HPDE6-E6E7 (cell line): ENCODE measurements around the gene ROR1.
A peak's percentile ranks its signal among the peaks of the same experiment; 100 is the strongest.

Experiments
- DNase-seq: peaks from one replicate; pipeline ENCODE4 v3.0.0; 2011; ENCODE audit warnings: missing footprints; ENCODE audit errors: extremely low spot score

Gene ROR1

GRCh38 chr1:63973005-63973419, 199.2 kb downstream of the ROR1 start:
- no peak for DNase-seq

- no peak for DNase-seq
Observed at GRCh38 chr1:63974966-63975365, 201.1 kb downstream of the ROR1 start.

- DNase-seq = no peak
Observed at GRCh38 chr1:63975481-63975880, 201.7 kb downstream of the ROR1 start.

- no peak for DNase-seq
Observed at GRCh38 chr1:63976006-63976405, 202.2 kb downstream of the ROR1 start.

GRCh38 chr1:63977466-63977865, 203.6 kb downstream of the ROR1 start:
- no peak for DNase-seq

GRCh38 chr1:63980740-63981407, 207.1 kb downstream of the ROR1 start:
- no peak for DNase-seq

GRCh38 chr1:63981408-63981773, 207.6 kb downstream of the ROR1 start:
- no peak for DNase-seq

- DNase-seq = no peak
Observed at GRCh38 chr1:63982201-63982600, 208.4 kb downstream of the ROR1 start.

GRCh38 chr1:63983391-63984256, 209.8 kb downstream of the ROR1 start:
- DNase-seq = no peak

GRCh38 chr1:63984257-63984929, 210.6 kb downstream of the ROR1 start:
- DNase-seq = no peak

GRCh38 chr1:63984930-63985290, 211.1 kb downstream of the ROR1 start:
- no peak for DNase-seq

- DNase-seq = no peak
Observed at GRCh38 chr1:63987014-63987627, 213.3 kb downstream of the ROR1 start.

- no peak for DNase-seq
Observed at GRCh38 chr1:63987628-63988024, 213.8 kb downstream of the ROR1 start.

GRCh38 chr1:63988941-63989340, 215.1 kb downstream of the ROR1 start:
- DNase-seq = no peak

GRCh38 chr1:63991685-63992084, 217.9 kb downstream of the ROR1 start:
- no peak for DNase-seq

- no peak for DNase-seq
Observed at GRCh38 chr1:64000021-64000420, 226.2 kb downstream of the ROR1 start.

GRCh38 chr1:64001038-64001437, 227.2 kb downstream of the ROR1 start:
- no peak for DNase-seq

- DNase-seq = no peak
Observed at GRCh38 chr1:64004451-64005025, 230.7 kb downstream of the ROR1 start.

- DNase-seq = no peak
Observed at GRCh38 chr1:64005801-64006200, 232.0 kb downstream of the ROR1 start.

- peak; percentile 34 for DNase-seq
Observed at GRCh38 chr1:64006276-64007051, 232.6 kb downstream of the ROR1 start.

GRCh38 chr1:64010316-64010715, 236.5 kb downstream of the ROR1 start:
- DNase-seq = no peak
